Measurements from ENCODE around the gene MAGEA8.
"Not testable (repeated sequence)": the region's sequence is repeated elsewhere in the genome, so short reads cannot be mapped to it uniquely, and the experiment has no call there.

The MAGEA8 gene

DNA sequence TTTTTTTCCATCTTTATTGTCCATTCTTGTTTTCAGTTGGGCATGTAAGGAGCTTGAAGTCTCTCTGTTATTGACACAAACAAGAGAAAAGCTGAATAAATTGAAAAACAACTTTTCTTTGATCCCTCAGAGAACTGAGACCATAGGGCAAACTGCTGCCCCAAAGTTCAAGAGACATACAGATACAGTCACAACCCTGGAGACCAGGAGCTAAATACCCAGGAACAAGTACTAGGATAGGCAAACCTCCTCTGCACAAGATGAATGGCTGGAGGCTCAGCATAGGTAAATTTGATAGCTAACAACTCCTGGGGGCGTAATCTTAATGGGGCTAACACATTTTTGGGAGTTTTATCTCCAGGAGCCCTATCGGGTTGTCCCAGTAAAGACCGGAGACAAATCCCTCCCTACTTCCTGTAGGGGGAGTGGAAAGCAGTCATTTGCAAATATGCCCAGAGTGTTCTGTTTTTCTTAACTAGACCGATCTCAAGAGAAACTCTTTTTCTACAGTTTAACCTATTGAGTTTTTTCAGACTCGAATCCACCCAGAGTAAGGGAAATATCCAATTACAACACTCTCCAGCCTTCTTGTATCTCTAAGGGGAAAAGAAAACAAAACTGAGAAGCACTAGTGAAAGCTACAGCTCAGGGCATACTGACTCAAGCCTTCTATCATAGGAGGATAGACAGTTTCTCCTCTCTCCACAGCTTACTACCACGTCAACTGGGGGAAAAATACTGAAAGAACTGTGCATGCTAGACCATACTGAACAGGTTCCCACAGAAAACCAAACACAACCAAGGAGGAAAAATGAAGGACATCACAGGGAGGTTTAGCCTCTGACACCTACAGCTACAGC lies 23.1 kb downstream of the MAGEA8 start:
- DNase-seq (ENCODE audit: low read depth in 2 of 2): no peak

DNA sequence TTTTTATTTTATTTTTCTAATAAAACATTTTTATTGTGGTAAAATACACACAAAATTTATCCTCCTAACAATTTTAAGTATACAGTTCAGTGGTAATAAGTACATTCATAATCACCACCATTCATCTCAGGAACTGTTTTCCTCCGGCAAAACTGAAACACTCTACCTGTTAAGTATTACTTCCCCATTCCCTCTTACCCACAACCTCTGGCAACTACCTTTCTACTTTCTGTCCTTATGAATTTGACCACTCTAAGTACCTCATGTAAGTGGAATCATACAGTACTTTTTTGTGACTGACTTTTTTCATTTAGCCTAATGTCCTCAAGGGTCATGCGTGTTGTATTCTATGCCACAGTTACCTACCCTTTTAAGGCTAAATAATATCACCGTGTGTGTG lies 27.3 kb downstream of the MAGEA8 start:
- DNase-seq (ENCODE audit: low read depth in 2 of 2): no peak

DNA sequence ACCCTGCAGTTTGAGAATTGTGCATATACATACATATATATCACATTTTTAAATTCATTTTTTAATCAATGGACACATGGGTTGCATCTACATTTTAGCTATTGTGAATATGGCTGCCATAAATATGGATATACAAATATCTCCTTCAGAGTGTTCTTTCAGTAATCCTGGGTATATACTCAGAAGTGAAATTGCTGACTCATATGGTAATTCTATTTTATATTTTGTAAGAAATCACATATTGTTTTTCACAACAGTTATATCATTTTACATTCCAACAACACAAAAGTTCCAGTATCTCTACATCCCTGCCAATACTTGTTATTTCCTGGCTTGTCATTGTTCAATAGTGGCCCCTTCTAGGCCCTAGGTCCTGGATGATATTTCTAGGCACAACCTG lies 27.7 kb downstream of the MAGEA8 start:
- DNase-seq (ENCODE audit: low read depth in 2 of 2): no peak

DNA sequence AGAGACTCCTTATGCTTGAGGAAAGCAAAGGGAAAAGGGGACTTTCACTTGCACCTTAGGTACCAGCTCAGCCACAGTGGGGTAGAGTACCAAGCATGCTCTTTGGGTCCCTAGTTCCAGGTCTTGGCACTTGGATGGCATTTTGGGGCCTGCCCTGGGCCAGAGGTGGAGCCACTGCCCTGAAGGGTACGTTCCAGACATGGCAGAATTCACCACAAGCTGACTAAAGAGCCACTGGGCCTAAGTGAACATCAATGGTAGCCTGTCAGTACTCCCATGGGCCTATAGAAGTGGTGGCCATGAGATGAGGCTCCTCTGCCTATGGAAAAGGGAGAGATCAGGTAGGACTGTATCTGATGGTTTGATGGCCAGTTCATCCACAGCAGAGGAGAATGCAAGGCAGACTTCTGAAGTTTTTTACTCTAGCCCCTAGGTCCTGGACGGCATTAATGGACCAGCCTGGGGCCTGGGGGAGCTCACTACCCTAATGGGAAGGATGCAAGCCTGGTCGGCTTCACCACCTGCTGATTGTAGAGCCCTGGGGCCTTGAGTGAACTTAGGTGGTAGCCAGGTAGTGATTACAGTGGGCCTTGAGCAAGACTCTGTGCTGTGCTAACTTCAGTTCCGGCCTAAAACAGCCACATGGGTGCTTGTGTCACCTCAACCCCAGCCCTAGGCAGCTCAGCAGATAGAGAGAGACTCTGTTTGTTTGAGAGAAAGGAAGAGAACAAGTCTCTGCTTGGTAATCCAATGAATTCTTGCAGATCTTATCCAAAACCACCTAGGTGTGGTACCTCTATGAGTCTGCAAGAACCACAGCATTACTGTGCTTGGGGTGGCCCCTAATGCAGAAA lies 28.6 kb downstream of the MAGEA8 start:
- DNase-seq (ENCODE audit: low read depth in 2 of 2): no peak

DNA sequence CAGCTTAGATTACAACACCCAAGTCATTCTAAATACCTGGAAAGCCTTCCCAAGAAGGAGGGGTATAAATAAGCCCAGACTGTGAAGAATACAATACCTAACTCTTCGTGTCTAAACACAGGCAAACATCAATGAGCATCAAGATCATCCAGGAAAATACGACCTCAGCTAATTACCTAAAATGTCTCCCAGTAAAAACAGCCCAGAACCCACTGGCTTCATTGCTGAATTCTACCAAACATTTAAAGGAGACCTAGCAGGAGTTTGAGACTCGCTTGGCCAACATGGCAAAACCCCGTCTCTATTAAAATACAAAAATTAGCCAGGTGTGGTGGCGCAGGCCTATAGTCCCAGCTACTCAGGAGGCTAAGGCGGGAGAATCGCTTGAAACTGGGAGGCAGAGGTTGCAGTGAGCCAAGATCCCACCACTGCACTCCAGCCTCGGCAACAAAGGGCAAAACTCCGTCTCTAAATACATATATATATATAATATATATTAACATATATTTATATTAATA lies 29.3 kb downstream of the MAGEA8 start:
- DNase-seq (ENCODE audit: low read depth in 2 of 2): no peak

DNA sequence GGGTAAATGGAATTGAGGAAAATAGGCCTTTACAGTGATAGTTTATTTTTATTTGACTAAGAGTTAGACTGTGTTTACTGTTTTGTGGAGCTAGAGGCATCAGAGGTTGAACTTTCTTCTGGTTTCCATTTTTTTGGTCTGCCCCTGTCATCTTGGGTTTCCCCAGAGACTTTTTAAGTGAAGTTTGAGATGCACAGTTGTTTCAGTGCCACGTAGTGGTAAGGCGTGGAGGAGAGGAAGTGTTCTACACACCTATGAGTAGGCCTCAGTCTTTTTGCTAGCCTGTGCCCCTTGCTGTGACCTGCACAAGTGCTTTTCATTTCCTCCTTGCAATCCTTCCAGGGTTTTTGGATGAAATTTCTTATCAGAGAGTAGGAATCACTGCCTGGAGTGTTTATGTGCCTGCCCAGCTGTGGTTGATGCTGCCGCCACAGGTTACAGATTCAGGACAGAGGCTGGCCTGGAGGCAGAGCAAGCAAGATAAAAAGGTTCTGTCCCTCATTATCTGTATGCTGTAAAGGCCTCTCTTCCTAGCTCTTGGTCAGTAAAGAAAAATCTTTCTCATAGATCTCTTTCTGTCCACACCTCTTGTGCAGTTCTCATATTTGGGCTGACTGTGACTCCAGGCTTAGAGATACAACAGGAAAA lies 35.9 kb downstream of the MAGEA8 start:
- DNase-seq (ENCODE audit: low read depth in 2 of 2): no peak

DNA sequence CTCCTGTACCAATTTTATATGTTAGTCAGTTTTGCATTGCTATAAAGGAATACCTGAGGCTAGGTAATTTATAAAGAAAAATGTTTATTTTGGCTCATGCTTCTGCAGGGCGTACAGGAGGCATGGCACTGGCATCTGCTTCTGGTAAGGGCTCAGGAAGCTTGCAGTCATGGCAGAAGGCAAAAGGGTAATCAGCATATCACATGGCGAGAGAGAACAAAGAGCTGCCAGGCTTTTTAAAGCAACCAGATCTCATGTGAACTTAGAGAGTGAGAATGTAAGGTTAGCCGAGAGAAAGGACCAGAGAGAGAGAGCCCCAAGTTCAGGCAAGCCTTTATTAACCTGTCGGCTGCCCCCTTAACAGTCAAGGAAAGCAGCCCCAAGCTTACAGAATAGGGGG lies 42.9 kb downstream of the MAGEA8 start:
- not testable (repeated sequence) for DNase-seq (ENCODE audit: low read depth in 2 of 2)

DNA sequence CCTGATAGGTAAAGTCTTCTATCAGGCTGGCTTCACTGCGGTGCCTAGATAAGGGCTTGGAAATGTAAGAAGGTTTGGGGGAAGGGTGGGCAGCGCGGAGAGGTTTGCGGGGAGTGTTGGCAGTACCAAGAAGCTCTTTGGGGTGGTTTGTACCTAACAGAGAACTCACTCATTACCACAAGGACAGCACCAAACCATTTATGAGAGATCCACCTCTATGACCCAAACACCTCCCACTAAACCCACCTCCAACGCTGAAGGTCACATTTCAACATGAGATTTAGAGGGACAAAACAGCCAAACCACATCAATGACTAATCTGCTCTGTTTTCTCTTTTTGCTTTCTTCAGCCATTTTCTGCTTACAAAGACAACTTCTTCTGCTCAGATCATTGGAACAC lies 43.5 kb downstream of the MAGEA8 start:
- not testable (repeated sequence) for DNase-seq (ENCODE audit: low read depth in 2 of 2)

DNA sequence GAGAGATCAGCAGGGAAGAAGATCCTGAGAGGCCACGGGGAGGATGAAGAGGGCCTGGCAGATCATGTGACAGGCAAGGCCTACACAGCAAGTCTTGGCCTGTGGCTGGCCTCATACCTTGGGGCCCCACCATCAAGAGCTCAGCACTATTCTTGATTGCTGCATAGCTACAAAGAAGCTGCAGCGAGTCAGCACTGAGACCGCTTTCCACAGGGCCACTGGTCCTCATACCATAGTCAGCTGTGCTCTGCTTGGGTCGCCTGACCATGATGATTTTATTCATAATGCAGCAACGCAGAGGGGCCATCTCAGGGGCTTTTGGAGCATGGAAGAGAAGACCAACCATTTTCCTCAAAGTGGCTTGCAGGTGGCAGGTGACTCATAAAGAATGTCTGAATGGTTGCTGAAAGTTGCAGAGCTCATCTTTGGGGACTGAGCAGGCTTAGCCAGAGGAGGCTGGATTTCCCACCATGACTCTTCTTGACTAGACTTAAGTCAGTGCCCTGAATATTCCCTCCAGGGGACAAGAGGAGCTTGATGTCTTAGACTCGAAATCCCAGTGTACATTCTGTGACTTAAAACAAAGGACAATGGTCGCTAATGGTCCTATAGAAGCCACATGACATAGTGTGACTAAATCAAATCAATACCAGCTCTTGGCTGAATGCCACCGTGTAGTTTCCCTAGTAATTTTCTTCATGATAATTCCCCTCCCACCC lies 46.4 kb downstream of the MAGEA8 start:
- not testable (repeated sequence) for DNase-seq (ENCODE audit: low read depth in 2 of 2)

DNA sequence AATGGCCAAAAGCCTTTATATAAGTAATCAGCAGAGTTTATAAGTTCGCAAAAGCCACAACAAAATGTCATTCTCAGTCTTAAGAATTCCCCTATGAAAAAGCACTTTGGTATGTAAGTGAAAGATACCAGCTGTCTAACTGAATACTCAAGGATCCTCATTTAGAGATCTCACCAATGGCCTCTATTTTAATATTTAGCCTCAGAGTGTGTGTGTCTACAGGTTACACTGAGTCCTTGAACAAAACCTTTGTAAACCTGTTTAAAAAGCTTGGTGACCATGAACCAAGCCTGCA lies 46.9 kb downstream of the MAGEA8 start:
- DNase-seq (ENCODE audit: low read depth in 2 of 2): not testable (repeated sequence)

DNA sequence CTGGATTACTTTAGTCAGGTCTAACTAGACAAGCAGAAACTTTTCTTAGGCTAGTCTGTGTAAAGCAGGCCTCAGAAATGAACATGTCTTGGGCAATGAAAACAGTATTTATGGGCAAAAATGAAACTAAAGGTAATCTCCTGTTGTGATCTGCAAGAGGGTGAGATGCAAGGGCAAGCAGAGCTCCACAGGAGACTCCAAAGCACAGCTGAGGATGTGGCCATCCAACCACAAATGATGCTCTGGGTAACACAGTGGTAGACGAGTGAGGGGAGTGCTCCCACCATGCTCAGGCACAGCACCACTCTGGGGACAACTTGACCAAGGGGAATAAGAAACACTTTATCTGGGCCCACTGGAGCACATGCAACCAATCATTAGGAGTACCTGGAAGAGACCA lies 47.7 kb downstream of the MAGEA8 start:
- not testable (repeated sequence) for DNase-seq (ENCODE audit: low read depth in 2 of 2)

DNA sequence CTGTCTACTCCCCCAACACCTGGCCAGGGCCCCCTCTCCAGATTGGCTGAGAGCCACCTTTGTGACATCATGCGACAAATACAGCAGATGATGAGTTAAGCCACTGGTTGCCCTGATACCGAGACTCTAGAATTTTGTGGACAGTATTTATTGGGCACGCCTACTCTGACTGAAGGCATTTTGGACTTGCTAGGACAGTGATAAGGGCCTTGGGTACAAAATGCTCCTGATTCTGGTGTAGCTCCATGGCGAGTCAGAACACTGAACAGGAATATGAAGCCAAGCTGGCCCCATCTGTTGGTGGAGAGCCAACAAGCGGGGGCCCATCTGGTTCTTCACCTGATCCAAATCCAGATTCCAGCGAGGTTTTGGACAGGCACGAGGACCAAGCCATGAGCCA lies 48.4 kb downstream of the MAGEA8 start, which contains the start of gene HSFX4:
HSFX4 (plus strand) TSS at position 174 of the 400 bp plus-strand sequence; CDS start at position 246, 72 bp downstream.
- DNase-seq (ENCODE audit: low read depth in 2 of 2): not testable (repeated sequence)

DNA sequence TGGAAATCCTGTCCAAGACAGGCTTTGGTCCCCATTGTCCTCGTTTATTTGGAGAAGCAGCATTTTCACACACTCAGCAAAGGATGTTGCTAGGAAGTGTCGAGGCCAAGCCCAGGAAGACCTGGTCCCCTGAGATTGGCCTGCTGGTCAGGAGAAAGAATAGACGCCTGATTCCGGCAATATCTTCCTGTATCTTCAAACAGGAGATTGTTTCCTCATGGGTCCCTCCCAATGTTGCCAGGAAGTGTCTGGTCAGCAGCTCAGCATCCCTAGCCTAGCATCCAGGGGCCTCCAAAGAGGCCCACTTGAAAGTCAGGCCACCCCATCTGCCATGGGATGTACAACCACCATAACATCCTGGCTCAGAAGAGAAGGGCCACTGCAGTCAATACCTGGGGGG lies 50.4 kb downstream of the MAGEA8 start:
- not testable (repeated sequence) for DNase-seq (ENCODE audit: low read depth in 2 of 2)

DNA sequence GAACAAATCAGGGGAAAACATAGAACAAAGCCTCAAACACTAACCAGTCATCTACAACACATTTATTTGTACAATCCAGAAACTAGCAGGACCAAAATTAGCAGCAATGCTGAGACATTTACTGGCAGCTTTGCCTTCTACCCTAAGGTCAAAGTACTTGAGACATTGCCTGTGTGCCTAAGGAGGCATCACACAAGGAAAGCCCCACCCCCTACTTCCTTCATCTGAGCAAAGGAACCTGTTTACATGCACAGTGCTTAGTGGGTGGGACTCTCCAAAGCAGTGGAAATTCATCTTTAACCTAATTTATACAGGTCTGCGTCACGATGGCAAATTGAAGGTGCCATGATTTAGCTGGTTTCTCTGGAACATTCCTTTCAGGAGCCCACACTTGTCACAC lies 51.2 kb downstream of the MAGEA8 start:
- not testable (repeated sequence) for DNase-seq (ENCODE audit: low read depth in 2 of 2)

DNA sequence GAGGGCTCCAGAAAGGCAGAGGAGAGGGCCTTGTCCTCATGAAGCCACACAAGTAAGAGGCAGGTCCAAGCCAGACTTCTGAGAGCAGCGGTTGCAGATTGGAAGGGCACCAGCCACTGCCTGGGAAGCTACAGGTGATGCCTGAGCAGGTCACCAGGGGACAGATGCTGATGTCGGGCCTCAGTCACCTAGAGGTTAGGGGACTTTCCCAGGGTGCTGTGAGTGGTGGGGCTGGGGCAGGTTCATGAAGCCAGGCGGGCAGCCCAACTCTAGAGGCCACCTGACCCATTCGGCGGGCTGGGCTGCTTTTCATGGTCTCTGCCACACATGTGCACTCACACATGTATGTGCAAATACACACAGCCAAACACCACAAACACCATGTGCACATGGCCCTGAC lies 52.0 kb downstream of the MAGEA8 start:
- DNase-seq (ENCODE audit: low read depth in 2 of 2): not testable (repeated sequence)

DNA sequence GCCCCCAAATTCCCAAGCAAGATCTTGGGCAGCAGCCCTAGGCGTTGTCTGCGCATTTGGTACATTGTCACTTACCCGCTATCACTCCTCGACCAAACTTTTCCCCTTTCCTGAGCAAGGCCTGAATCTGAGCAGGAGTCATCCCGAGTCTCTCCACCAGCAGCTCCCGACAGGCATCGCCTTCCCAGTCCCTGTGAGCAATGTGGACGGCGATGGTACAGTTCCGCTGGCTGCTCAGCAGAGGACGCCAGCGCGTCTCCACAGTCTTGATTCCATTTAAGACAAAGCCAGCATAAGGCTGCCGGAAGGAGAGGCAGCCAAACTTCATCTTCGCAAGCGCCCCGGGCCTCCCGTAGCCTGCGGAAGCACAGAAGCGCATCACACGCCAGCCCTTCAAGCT lies 52.6 kb downstream of the MAGEA8 start:
- DNase-seq (ENCODE audit: low read depth in 2 of 2): not testable (repeated sequence)

Measured in stimulated activated CD4-positive, alpha-beta T cell treated with anti-CD3 and anti-CD28 coated beads, Interleukin-12 subunit alpha, Interleukin-12 subunit beta, amount 100 ng/mL, for 24 hours (primary cell).